GM12878 (cell line): ENCODE results near the gene ERN1.

ENCODE experiments used
- CEBPB ChIP-seq, 2 experiments: fragments of 150-350 bp in 1 of 2; IDR thresholded peaks; 2 replicates each; pipeline ENCODE4 v1.6.1; 2012 to 2014; ENCODE audit warnings: low read depth in 2 of 2, low read length in 2 of 2, borderline replicate concordance in 1 of 2, inconsistent platforms in 1 of 2
- NR2C1 ChIP-seq: fragments of 450-650 bp; IDR thresholded peaks from 2 replicates; pipeline ENCODE4 v1.6.1; 2017; ENCODE audit warnings: antibody characterized with exemption, mild to moderate bottlenecking, moderate library complexity
- PAX5 ChIP-seq: IDR thresholded peaks from 2 replicates; pipeline ENCODE4 v1.6.1; 2011; ENCODE audit warnings: low read depth, low read length, borderline replicate concordance
- POLR2AphosphoS5 ChIP-seq: IDR thresholded peaks from 2 replicates; pipeline ENCODE4 v1.6.1; 2011; ENCODE audit warnings: mild to moderate bottlenecking, low read length, inconsistent platforms
- RAD21 ChIP-seq: IDR thresholded peaks from 2 replicates; pipeline ENCODE4 v1.6.1; 2011; ENCODE audit warnings: mild to moderate bottlenecking, low read depth, low read length, moderate library complexity; ENCODE audit not compliant: insufficient read depth
- TCF7 ChIP-seq: IDR thresholded peaks from 2 replicates; pipeline ENCODE4 v1.6.1; 2014; ENCODE audit warnings: antibody characterized with exemption, borderline replicate concordance
- ZNF274 ChIP-seq: IDR thresholded peaks from one replicate; pipeline ENCODE4 v1.8.0; 2011; ENCODE audit not compliant: insufficient read length, insufficient read depth
- TF ChIP-seq, protein P1 (sequence below): IDR thresholded peaks from 2 replicates; pipeline ENCODE4 v1.6.1; 2011; ENCODE audit warnings: mild to moderate bottlenecking, low read depth, low read length, moderate library complexity; ENCODE audit not compliant: insufficient replicate concordance
- TF ChIP-seq, protein P2 (sequence below): IDR thresholded peaks from 2 replicates; pipeline ENCODE4 v1.6.1; 2012; ENCODE audit warnings: improper control_type of control experiment, low read depth, low read length; ENCODE audit not compliant: insufficient replicate concordance
- TF ChIP-seq, protein P3 (sequence below), 3 experiments: IDR thresholded peaks in 2 of 3; conservative IDR thresholded peaks in 1 of 3; 2 replicates each; pipeline ENCODE4 v1.5.1; 2011; ENCODE audit warnings: low read depth in 3 of 3, low read length in 3 of 3, mild to moderate bottlenecking in 3 of 3, control low read depth in 2 of 3, moderate library complexity in 2 of 3, inconsistent platforms in 1 of 3, mixed read lengths in 1 of 3; ENCODE audit not compliant: control insufficient read depth in 2 of 3, insufficient read depth in 1 of 3; ENCODE audit errors: extremely low read depth in 1 of 3

DNA sequence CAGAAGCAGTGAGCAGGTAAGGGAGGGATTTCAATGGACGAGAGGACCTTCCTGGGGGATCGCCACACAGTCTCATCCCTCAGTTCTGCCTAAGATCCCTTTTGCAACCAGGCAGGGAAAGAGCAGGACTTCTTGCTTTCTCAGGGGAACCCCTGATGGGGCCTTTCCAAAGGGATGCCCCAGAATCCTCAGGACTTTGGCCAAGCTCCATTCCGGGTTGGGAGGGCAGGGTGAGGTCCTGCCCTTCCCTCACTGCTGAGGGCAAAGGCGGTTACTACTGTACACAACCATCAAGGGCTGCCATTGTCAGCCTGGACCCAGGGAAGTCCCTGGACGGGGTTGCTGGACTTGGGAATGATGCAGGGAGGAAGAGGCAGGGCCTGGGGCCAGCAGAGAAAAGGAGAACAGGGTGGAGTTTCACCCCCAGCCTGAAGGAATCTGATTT, 122.1 kb downstream of the ERN1 start:
- TF ChIP-seq, protein P1, sequence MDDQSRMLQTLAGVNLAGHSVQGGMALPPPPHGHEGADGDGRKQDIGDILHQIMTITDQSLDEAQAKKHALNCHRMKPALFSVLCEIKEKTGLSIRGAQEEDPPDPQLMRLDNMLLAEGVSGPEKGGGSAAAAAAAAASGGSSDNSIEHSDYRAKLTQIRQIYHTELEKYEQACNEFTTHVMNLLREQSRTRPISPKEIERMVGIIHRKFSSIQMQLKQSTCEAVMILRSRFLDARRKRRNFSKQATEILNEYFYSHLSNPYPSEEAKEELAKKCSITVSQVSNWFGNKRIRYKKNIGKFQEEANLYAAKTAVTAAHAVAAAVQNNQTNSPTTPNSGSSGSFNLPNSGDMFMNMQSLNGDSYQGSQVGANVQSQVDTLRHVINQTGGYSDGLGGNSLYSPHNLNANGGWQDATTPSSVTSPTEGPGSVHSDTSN: no peak
- TF ChIP-seq RAD21 (no peak), PAX5 (no peak), POLR2AphosphoS5 (no peak), NR2C1 (no peak), CEBPB (IDR thresholded peaks at IDR 0.05; ENCODE audit: borderline replicate concordance in 1 of 2, low read depth in 2 of 2, low read length in 2 of 2) (no peak), TCF7 (no peak), ZNF274 (no peak)
- TF ChIP-seq, protein P2, sequence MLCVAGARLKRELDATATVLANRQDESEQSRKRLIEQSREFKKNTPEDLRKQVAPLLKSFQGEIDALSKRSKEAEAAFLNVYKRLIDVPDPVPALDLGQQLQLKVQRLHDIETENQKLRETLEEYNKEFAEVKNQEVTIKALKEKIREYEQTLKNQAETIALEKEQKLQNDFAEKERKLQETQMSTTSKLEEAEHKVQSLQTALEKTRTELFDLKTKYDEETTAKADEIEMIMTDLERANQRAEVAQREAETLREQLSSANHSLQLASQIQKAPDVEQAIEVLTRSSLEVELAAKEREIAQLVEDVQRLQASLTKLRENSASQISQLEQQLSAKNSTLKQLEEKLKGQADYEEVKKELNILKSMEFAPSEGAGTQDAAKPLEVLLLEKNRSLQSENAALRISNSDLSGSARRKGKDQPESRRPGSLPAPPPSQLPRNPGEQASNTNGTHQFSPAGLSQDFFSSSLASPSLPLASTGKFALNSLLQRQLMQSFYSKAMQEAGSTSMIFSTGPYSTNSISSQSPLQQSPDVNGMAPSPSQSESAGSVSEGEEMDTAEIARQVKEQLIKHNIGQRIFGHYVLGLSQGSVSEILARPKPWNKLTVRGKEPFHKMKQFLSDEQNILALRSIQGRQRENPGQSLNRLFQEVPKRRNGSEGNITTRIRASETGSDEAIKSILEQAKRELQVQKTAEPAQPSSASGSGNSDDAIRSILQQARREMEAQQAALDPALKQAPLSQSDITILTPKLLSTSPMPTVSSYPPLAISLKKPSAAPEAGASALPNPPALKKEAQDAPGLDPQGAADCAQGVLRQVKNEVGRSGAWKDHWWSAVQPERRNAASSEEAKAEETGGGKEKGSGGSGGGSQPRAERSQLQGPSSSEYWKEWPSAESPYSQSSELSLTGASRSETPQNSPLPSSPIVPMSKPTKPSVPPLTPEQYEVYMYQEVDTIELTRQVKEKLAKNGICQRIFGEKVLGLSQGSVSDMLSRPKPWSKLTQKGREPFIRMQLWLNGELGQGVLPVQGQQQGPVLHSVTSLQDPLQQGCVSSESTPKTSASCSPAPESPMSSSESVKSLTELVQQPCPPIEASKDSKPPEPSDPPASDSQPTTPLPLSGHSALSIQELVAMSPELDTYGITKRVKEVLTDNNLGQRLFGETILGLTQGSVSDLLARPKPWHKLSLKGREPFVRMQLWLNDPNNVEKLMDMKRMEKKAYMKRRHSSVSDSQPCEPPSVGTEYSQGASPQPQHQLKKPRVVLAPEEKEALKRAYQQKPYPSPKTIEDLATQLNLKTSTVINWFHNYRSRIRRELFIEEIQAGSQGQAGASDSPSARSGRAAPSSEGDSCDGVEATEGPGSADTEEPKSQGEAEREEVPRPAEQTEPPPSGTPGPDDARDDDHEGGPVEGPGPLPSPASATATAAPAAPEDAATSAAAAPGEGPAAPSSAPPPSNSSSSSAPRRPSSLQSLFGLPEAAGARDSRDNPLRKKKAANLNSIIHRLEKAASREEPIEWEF: no peak
- TF ChIP-seq, protein P3, sequence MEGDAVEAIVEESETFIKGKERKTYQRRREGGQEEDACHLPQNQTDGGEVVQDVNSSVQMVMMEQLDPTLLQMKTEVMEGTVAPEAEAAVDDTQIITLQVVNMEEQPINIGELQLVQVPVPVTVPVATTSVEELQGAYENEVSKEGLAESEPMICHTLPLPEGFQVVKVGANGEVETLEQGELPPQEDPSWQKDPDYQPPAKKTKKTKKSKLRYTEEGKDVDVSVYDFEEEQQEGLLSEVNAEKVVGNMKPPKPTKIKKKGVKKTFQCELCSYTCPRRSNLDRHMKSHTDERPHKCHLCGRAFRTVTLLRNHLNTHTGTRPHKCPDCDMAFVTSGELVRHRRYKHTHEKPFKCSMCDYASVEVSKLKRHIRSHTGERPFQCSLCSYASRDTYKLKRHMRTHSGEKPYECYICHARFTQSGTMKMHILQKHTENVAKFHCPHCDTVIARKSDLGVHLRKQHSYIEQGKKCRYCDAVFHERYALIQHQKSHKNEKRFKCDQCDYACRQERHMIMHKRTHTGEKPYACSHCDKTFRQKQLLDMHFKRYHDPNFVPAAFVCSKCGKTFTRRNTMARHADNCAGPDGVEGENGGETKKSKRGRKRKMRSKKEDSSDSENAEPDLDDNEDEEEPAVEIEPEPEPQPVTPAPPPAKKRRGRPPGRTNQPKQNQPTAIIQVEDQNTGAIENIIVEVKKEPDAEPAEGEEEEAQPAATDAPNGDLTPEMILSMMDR (IDR thresholded peaks at IDR 0.05 in 2 of 3, conservative IDR thresholded peaks at IDR 0.05 in 1 of 3; ENCODE audit: control insufficient read depth in 2 of 3, extremely low read depth in 1 of 3, insufficient read depth in 1 of 3, low read depth in 3 of 3, low read length in 3 of 3): no peak
